Activated naive CD8-positive, alpha-beta T cell treated with anti-CD3 and anti-CD28 coated beads, Interleukin-2, amount 50 U/mL, for 24 hours (primary cell): ENCODE measurements around the gene RNF4.
"Not testable (repeated sequence)": the region's sequence is repeated elsewhere in the genome, so short reads cannot be mapped to it uniquely, and the experiment has no call there.

Experiments
- ATAC-seq: fragments of 150-1000 bp; cut with Tn5 transposase; one replicate; pipeline ENCODE4 v1.10.0; 2021
- DNase-seq: peaks from one replicate; pipeline ENCODE4 v3.0.0; 2021
- H3K27ac Mint-ChIP-seq: one replicate; pipeline ENCODE4 v1.8.0; 2021; ENCODE audit warnings: mild to moderate bottlenecking, mixed read lengths
- H3K27me3 Mint-ChIP-seq: one replicate; pipeline ENCODE4 v1.8.0; 2021; ENCODE audit warnings: mixed read lengths
- H3K36me3 Mint-ChIP-seq: one replicate; pipeline ENCODE4 v1.8.0; 2021; ENCODE audit warnings: low read depth, mixed read lengths
- H3K4me1 Mint-ChIP-seq: one replicate; pipeline ENCODE4 v1.8.0; 2021; ENCODE audit warnings: mixed read lengths
- H3K4me3 Mint-ChIP-seq: one replicate; pipeline ENCODE4 v1.8.0; 2021; ENCODE audit warnings: mild to moderate bottlenecking, moderate library complexity, mixed read lengths
- H3K9me3 Mint-ChIP-seq: one replicate; pipeline ENCODE4 v1.8.0; 2021; ENCODE audit warnings: mixed read lengths

Gene RNF4

GRCh38 chr4:2468456-2469191 lies at the start of gene RNF4:
TSS of gene RNF4 (plus strand) at chr4:2469106. CDS start at chr4:2490494, 21,388 bp downstream.
- Mint-ChIP-seq H3K36me3 (peaks cover 40% of the 10 kb centered on the region), H3K4me3 (peak within 1 kb of the TSS; percentile 96), H3K27ac (peak within 1 kb of the TSS; percentile 94), H3K27me3 (no peaks in the 10 kb centered on the region), H3K9me3 (no peaks in the 10 kb centered on the region), H3K4me1 (peaks cover 56% of the 10 kb centered on the region)
- ATAC-seq = peak; percentile 84
- DNase-seq = peak; percentile 94

- H3K27me3 Mint-ChIP-seq = peaks cover 57% of the 10 kb centered on the region
- ATAC-seq = no peak
- H3K4me3 Mint-ChIP-seq = peak overlapping the region; percentile 78
- no peak overlapping the region for H3K27ac Mint-ChIP-seq
- H3K36me3 Mint-ChIP-seq = no peaks in the 10 kb centered on the region
- H3K4me1 Mint-ChIP-seq = peaks cover 30% of the 10 kb centered on the region
- no peaks in the 10 kb centered on the region for H3K9me3 Mint-ChIP-seq
- no peak for DNase-seq
Measured at GRCh38 chr4:2419814-2420213, 49.1 kb upstream of the RNF4 start.

GRCh38 chr4:2421928-2422327 lies 47.0 kb upstream of the RNF4 start:
- Mint-ChIP-seq H3K36me3 (no peaks in the 10 kb centered on the region), H3K4me1 (peaks cover 18% of the 10 kb centered on the region), H3K9me3 (no peaks in the 10 kb centered on the region), H3K27me3 (peaks cover 42% of the 10 kb centered on the region), H3K4me3 (no peak overlapping the region), H3K27ac (no peak overlapping the region)
- no peak for ATAC-seq
- DNase-seq = no peak

GRCh38 chr4:2423066-2423465 lies 45.8 kb upstream of the RNF4 start:
- Mint-ChIP-seq H3K27ac (no peak overlapping the region), H3K36me3 (no peaks in the 10 kb centered on the region), H3K27me3 (peaks cover 36% of the 10 kb centered on the region), H3K4me3 (no peak overlapping the region), H3K4me1 (peaks cover 13% of the 10 kb centered on the region), H3K9me3 (no peaks in the 10 kb centered on the region)
- ATAC-seq (no peak), DNase-seq (no peak)

- no peak for DNase-seq
- H3K27me3 Mint-ChIP-seq = peaks cover 36% of the 10 kb centered on the region
- no peak overlapping the region for H3K27ac Mint-ChIP-seq
- no peaks in the 10 kb centered on the region for H3K36me3 Mint-ChIP-seq
- no peak overlapping the region for H3K4me3 Mint-ChIP-seq
- H3K4me1 Mint-ChIP-seq = peaks cover 13% of the 10 kb centered on the region
- H3K9me3 Mint-ChIP-seq = no peaks in the 10 kb centered on the region
- ATAC-seq = no peak
Measured at GRCh38 chr4:2423695-2424094, 45.2 kb upstream of the RNF4 start.

GRCh38 chr4:2424581-2424980 lies 44.3 kb upstream of the RNF4 start:
- Mint-ChIP-seq H3K36me3 (no peaks in the 10 kb centered on the region), H3K27ac (no peak overlapping the region), H3K4me1 (peaks cover 7% of the 10 kb centered on the region), H3K4me3 (no peak overlapping the region), H3K9me3 (no peaks in the 10 kb centered on the region), H3K27me3 (peaks cover 29% of the 10 kb centered on the region)
- no peak for ATAC-seq
- no peak for DNase-seq

GRCh38 chr4:2425386-2426068 lies 43.4 kb upstream of the RNF4 start:
- Mint-ChIP-seq H3K27me3 (peaks cover 20% of the 10 kb centered on the region), H3K9me3 (no peaks in the 10 kb centered on the region), H3K4me1 (no peaks in the 10 kb centered on the region), H3K27ac (no peak overlapping the region), H3K4me3 (no peak overlapping the region), H3K36me3 (no peaks in the 10 kb centered on the region)
- no peak for DNase-seq
- ATAC-seq = peak; percentile 13

- H3K9me3 Mint-ChIP-seq = no peaks in the 10 kb centered on the region
- H3K36me3 Mint-ChIP-seq = no peaks in the 10 kb centered on the region
- DNase-seq (no peak), ATAC-seq (peak; percentile 13)
- no peak overlapping the region for H3K4me3 Mint-ChIP-seq
- peaks cover 15% of the 10 kb centered on the region for H3K27me3 Mint-ChIP-seq
- H3K27ac Mint-ChIP-seq = no peak overlapping the region
- no peaks in the 10 kb centered on the region for H3K4me1 Mint-ChIP-seq
Measured at GRCh38 chr4:2426069-2426397, 42.9 kb upstream of the RNF4 start.

GRCh38 chr4:2426711-2427275 lies 42.1 kb upstream of the RNF4 start:
- no peak for DNase-seq
- H3K4me1 Mint-ChIP-seq = no peaks in the 10 kb centered on the region
- H3K27ac Mint-ChIP-seq = no peak overlapping the region
- no peak overlapping the region for H3K4me3 Mint-ChIP-seq
- ATAC-seq = no peak
- no peaks in the 10 kb centered on the region for H3K9me3 Mint-ChIP-seq
- peaks cover 10% of the 10 kb centered on the region for H3K27me3 Mint-ChIP-seq
- H3K36me3 Mint-ChIP-seq = no peaks in the 10 kb centered on the region

- H3K4me1 Mint-ChIP-seq = no peaks in the 10 kb centered on the region
- peaks cover 2% of the 10 kb centered on the region for H3K27me3 Mint-ChIP-seq
- DNase-seq (no peak), ATAC-seq (no peak)
- H3K9me3 Mint-ChIP-seq = no peaks in the 10 kb centered on the region
- no peak overlapping the region for H3K4me3 Mint-ChIP-seq
- H3K27ac Mint-ChIP-seq = no peak overlapping the region
- no peaks in the 10 kb centered on the region for H3K36me3 Mint-ChIP-seq
Measured at GRCh38 chr4:2427383-2428334, 41.2 kb upstream of the RNF4 start.

- Mint-ChIP-seq H3K4me3 (no peak overlapping the region), H3K27me3 (peaks cover 2% of the 10 kb centered on the region), H3K36me3 (no peaks in the 10 kb centered on the region), H3K27ac (no peak overlapping the region), H3K4me1 (no peaks in the 10 kb centered on the region), H3K9me3 (no peaks in the 10 kb centered on the region)
- DNase-seq = no peak
- no peak for ATAC-seq
Measured at GRCh38 chr4:2428496-2429213, 40.3 kb upstream of the RNF4 start.

- not testable (repeated sequence) for H3K9me3 Mint-ChIP-seq, H3K27ac Mint-ChIP-seq, H3K4me1 Mint-ChIP-seq, DNase-seq, H3K4me3 Mint-ChIP-seq, ATAC-seq, H3K36me3 Mint-ChIP-seq, H3K27me3 Mint-ChIP-seq
Measured at GRCh38 chr4:2429945-2430757, 38.8 kb upstream of the RNF4 start.

- DNase-seq (no peak), ATAC-seq (no peak)
- no peaks in the 10 kb centered on the region for H3K27me3 Mint-ChIP-seq
- no peaks in the 10 kb centered on the region for H3K9me3 Mint-ChIP-seq
- H3K4me1 Mint-ChIP-seq = no peaks in the 10 kb centered on the region
- no peak overlapping the region for H3K4me3 Mint-ChIP-seq
- no peak overlapping the region for H3K27ac Mint-ChIP-seq
- no peaks in the 10 kb centered on the region for H3K36me3 Mint-ChIP-seq
Measured at GRCh38 chr4:2432004-2432403, 36.9 kb upstream of the RNF4 start.
